H1 (cell line): ENCODE results near the gene THYN1. TPM values are rescaled to one million over a fixed set of nuclear protein-coding genes. Genes with fewer than 3 reads are reported as not detected.

Experiments
- CTCF ChIA-PET: fragments of 300-600 bp; sonication (Branson Sonifier 250); formaldehyde crosslinking; loops from one replicate; lab custom pipeline; 2021; ENCODE audit not compliant: partially characterized antibody; lab: Charles Lee
- POLR2A ChIA-PET: fragments of 300-600 bp; sonication (Branson Sonifier 250); formaldehyde crosslinking; loops from one replicate; lab custom pipeline; 2021; ENCODE audit warnings: inconsistent platforms; ENCODE audit not compliant: partially characterized antibody; lab: Charles Lee
- DNase-seq, 2 experiments: peaks; one replicate each; pipeline versions ENCODE4 v3.0.0 to v3.0.0-alpha.2; 2010 to 2022; ENCODE audit warnings: low spot score in 2 of 2, low read depth in 1 of 2, mixed read lengths in 1 of 2
- FAIRE-seq: peaks from 2 replicates; lab custom pipeline; 2011; peaks lifted over from hg19 to GRCh38; lab: Jason Lieb, UNC
- H2AFZ ChIP-seq: 2 replicates; pipeline ENCODE4 v1.8.1; 2012; ENCODE audit warnings: low read length, inconsistent platforms
- H2AK5ac ChIP-seq: 2 replicates; pipeline ENCODE4 v1.6.1; 2013; ENCODE audit warnings: low read depth, low read length
- H2BK120ac ChIP-seq: replicated peaks from 2 replicates; pipeline ENCODE3; 2013; ENCODE audit warnings: low read depth, low read length, inconsistent platforms
- H2BK12ac ChIP-seq: 2 replicates; pipeline ENCODE4 v1.6.1; 2013; ENCODE audit warnings: low read depth, low read length
- H2BK15ac ChIP-seq: 2 replicates; pipeline ENCODE4 v1.6.1; 2013; ENCODE audit warnings: low read length
- H2BK20ac ChIP-seq: 2 replicates; pipeline ENCODE4 v1.6.1; 2013; ENCODE audit warnings: low read length
- H2BK5ac ChIP-seq: 2 replicates; pipeline ENCODE4 v1.6.1; 2013; ENCODE audit warnings: low read depth, low read length
- H3K14ac ChIP-seq: 2 replicates; pipeline ENCODE4 v1.6.1; 2013; ENCODE audit warnings: inconsistent platforms; ENCODE audit not compliant: insufficient read length
- H3K18ac ChIP-seq: 2 replicates; pipeline ENCODE4 v1.6.1; 2013; ENCODE audit warnings: low read length; ENCODE audit errors: extremely low read depth
- H3K23ac ChIP-seq: 2 replicates; pipeline ENCODE4 v1.6.1; 2013; ENCODE audit warnings: inconsistent platforms; ENCODE audit not compliant: insufficient read length
- H3K23me2 ChIP-seq: 2 replicates; pipeline ENCODE4 v1.6.1; 2013; ENCODE audit warnings: low read depth, low read length
- H3K27ac ChIP-seq: 2 replicates; pipeline ENCODE4 v1.6.1; 2011; ENCODE audit warnings: low read depth, low read length, inconsistent platforms
- H3K27me3 ChIP-seq, 4 experiments: replicated peaks in 1 of 4; 1 replicate in 1 of 4; 2 replicates in 3 of 4; pipeline versions ENCODE4 v1.6.1 to v1.8.1; 2011 to 2013; ENCODE audit warnings: low read length in 3 of 4, mild to moderate bottlenecking in 3 of 4, inconsistent platforms in 2 of 4, mixed read lengths in 2 of 4, moderate library complexity in 1 of 4; ENCODE audit not compliant: control insufficient read depth in 3 of 4, insufficient read depth in 3 of 4; ENCODE audit errors: extremely low read depth in 1 of 4
- H3K36me3 ChIP-seq, 4 experiments: 2 replicates each; pipeline versions ENCODE4 v1.6.1 to v1.8.1; 2011 to 2013; ENCODE audit warnings: mild to moderate bottlenecking in 4 of 4, low read length in 3 of 4, moderate library complexity in 2 of 4, control low read depth in 1 of 4, inconsistent platforms in 1 of 4; ENCODE audit not compliant: insufficient read depth in 4 of 4, control insufficient read depth in 2 of 4
- H3K4ac ChIP-seq: replicated peaks from 2 replicates; pipeline ENCODE3; 2013; ENCODE audit warnings: low read length, low read depth, mixed read lengths, inconsistent platforms; ENCODE audit not compliant: insufficient read length
- H3K4me1 ChIP-seq, 4 experiments: replicated peaks in 1 of 4; 1 replicate in 1 of 4; 2 replicates in 3 of 4; pipeline versions ENCODE4 v1.6.1 to v1.8.1; 2011 to 2013; ENCODE audit warnings: low read length in 3 of 4, inconsistent platforms in 2 of 4, mixed read lengths in 1 of 4; ENCODE audit not compliant: insufficient read depth in 4 of 4, control insufficient read depth in 3 of 4
- H3K4me2 ChIP-seq, 2 experiments: 2 replicates each; pipeline versions ENCODE4 v1.6.1 to v1.8.1; 2011 to 2013; ENCODE audit warnings: low read depth in 2 of 2, low read length in 2 of 2, control low read depth in 1 of 2, inconsistent platforms in 1 of 2, mild to moderate bottlenecking in 1 of 2; ENCODE audit not compliant: insufficient read depth in 1 of 2
- H3K4me3 ChIP-seq, 4 experiments: fragments of 200-600, 300-600 bp in 1 of 4; sonication (generic), shearing (Covaris generic), sonication (Bioruptor Twin) in 1 of 4; 2 replicates each; pipeline versions ENCODE4 v1.5.1 to v1.8.1; 2011 to 2016; ENCODE audit warnings: low read length in 4 of 4, low read depth in 3 of 4, control low read depth in 2 of 4, inconsistent platforms in 2 of 4, mild to moderate bottlenecking in 2 of 4, mixed read lengths in 1 of 4, moderate library complexity in 1 of 4; ENCODE audit not compliant: insufficient read depth in 2 of 4; ENCODE audit errors: extremely low read depth in 1 of 4
- H3K56ac ChIP-seq: replicated peaks from 2 replicates; pipeline ENCODE3; 2013; ENCODE audit warnings: low read depth, mild to moderate bottlenecking, mixed read lengths, low read length, inconsistent platforms; ENCODE audit not compliant: insufficient read length
- H3K79me1 ChIP-seq: 2 replicates; pipeline ENCODE4 v1.6.1; 2013; ENCODE audit warnings: low read depth, low read length, control low read depth
- H3K79me2 ChIP-seq, 2 experiments: 2 replicates each; pipeline versions ENCODE4 v1.6.1 to v1.8.1; 2012 to 2013; ENCODE audit warnings: low read length in 2 of 2, mild to moderate bottlenecking in 2 of 2, inconsistent platforms in 1 of 2; ENCODE audit not compliant: insufficient read depth in 2 of 2, control insufficient read depth in 1 of 2
- H3K9ac ChIP-seq, 4 experiments: replicated peaks in 1 of 4; 1 replicate in 1 of 4; 2 replicates in 3 of 4; pipeline versions ENCODE4 v1.6.1 to v1.8.1; 2011 to 2013; ENCODE audit warnings: low read depth in 3 of 4, low read length in 3 of 4, control low read depth in 2 of 4, mild to moderate bottlenecking in 2 of 4, moderate library complexity in 2 of 4, inconsistent platforms in 1 of 4; ENCODE audit errors: extremely low read depth in 1 of 4
- H3K9me3 ChIP-seq, 2 experiments: 2 replicates each; pipeline versions ENCODE4 v1.6.1 to v1.8.1; 2012 to 2013; ENCODE audit warnings: mild to moderate bottlenecking in 2 of 2, moderate library complexity in 2 of 2, control low read depth in 1 of 2, inconsistent platforms in 1 of 2, low read depth in 1 of 2, low read length in 1 of 2, mixed read lengths in 1 of 2; ENCODE audit not compliant: insufficient read depth in 2 of 2
- H4K20me1 ChIP-seq, 2 experiments: replicated peaks in 1 of 2; 2 replicates each; pipeline versions ENCODE3 to v1.8.1; 2011 to 2013; ENCODE audit warnings: inconsistent platforms in 2 of 2, low read length in 2 of 2, mild to moderate bottlenecking in 1 of 2; ENCODE audit not compliant: insufficient read depth in 2 of 2, control insufficient read depth in 1 of 2
- H4K5ac ChIP-seq: 2 replicates; pipeline ENCODE4 v1.6.1; 2013; ENCODE audit warnings: low read length, low read depth, mixed read lengths, inconsistent platforms; ENCODE audit not compliant: insufficient read length
- H4K8ac ChIP-seq: 2 replicates; pipeline ENCODE4 v1.8.0; 2013; ENCODE audit warnings: mild to moderate bottlenecking, moderate library complexity, low read length, inconsistent platforms; ENCODE audit not compliant: insufficient read depth; ENCODE audit errors: extremely low read depth
- H4K91ac ChIP-seq: replicated peaks from 2 replicates; pipeline ENCODE3; 2013; ENCODE audit warnings: low read length, mixed read lengths, inconsistent platforms; ENCODE audit not compliant: insufficient read length
- ASH2L ChIP-seq: fragments of 200-600, 300-600 bp; sonication (generic); IDR thresholded peaks from one replicate; pipeline ENCODE4 v1.7.1; 2017; ENCODE audit warnings: low read length
- CTCF ChIP-seq, 3 experiments: IDR thresholded peaks; 1 replicate in 2 of 3; 2 replicates in 1 of 3; pipeline versions ENCODE4 v1.5.1 to v1.6.1; 2011; ENCODE audit warnings: low read length in 3 of 3, mild to moderate bottlenecking in 3 of 3, inconsistent platforms in 2 of 3, low read depth in 1 of 3, moderate library complexity in 1 of 3; ENCODE audit not compliant: insufficient read depth in 1 of 3; ENCODE audit errors: control extremely low read depth in 1 of 3
- EZH2 ChIP-seq: fragments of 200-600 bp; sonication (generic); IDR thresholded peaks from 2 replicates; pipeline ENCODE4 v1.7.1; 2012; ENCODE audit warnings: low read depth, mild to moderate bottlenecking, moderate library complexity, low read length, inconsistent platforms; ENCODE audit not compliant: severe bottlenecking
- MAX ChIP-seq: IDR thresholded peaks from 2 replicates; pipeline ENCODE4 v1.6.1; 2012; ENCODE audit warnings: inconsistent platforms
- POLR2A ChIP-seq, 2 experiments: IDR thresholded peaks; 1 replicate in 1 of 2; 2 replicates in 1 of 2; pipeline ENCODE4 v1.6.1; 2011; ENCODE audit warnings: low read depth in 2 of 2, low read length in 2 of 2, mild to moderate bottlenecking in 2 of 2; ENCODE audit errors: control extremely low read depth in 1 of 2
- RAD21 ChIP-seq, 2 experiments: IDR thresholded peaks in 1 of 2; conservative IDR thresholded peaks in 1 of 2; 2 replicates each; pipeline ENCODE4 v1.6.1; 2011; ENCODE audit warnings: low read depth in 2 of 2, low read length in 2 of 2, improper control_type of control experiment in 1 of 2, inconsistent platforms in 1 of 2, mild to moderate bottlenecking in 1 of 2, moderate library complexity in 1 of 2
- SIN3A ChIP-seq, 2 experiments: IDR thresholded peaks in 1 of 2; conservative IDR thresholded peaks in 1 of 2; 2 replicates each; pipeline ENCODE4 v1.6.1; 2011 to 2012; ENCODE audit warnings: low read length in 2 of 2, improper control_type of control experiment in 1 of 2, low read depth in 1 of 2, mild to moderate bottlenecking in 1 of 2
- SUZ12 ChIP-seq: fragments of 200-600 bp; sonication (generic); IDR thresholded peaks from 2 replicates; pipeline ENCODE4 v1.6.1; 2012; ENCODE audit warnings: mild to moderate bottlenecking, inconsistent platforms, low read length, moderate library complexity, mixed read lengths
- YY1 ChIP-seq: IDR thresholded peaks from 2 replicates; pipeline ENCODE4 v1.6.1; 2011; ENCODE audit warnings: low read depth, mild to moderate bottlenecking, low read length
- WGBS, 2 experiments: shearing (Covaris generic) in 1 of 2; methylation state at CpG; one replicate each; pipeline versions ENCODE4 v1.1.6 to v1.1.7; 2013 to 2015; ENCODE audit warnings: low lambda C conversion rate in 2 of 2, mixed read lengths in 2 of 2, inconsistent platforms in 1 of 2, low coverage in 1 of 2, missing lambda C conversion rate in 1 of 2; ENCODE audit not compliant: insufficient replicate concordance in 2 of 2, insufficient coverage in 1 of 2, insufficient read length in 1 of 2; ENCODE audit errors: extremely low coverage in 1 of 2, missing lambda C conversion rate in 1 of 2; 5-methylcytosine and 5-hydroxymethylcytosine counted together
- polyA plus RNA-seq, 7 experiments: library from polyadenylated mRNA; depleted of rRNA in 3 of 7; stranded (reverse) in 5 of 7; unstranded in 2 of 7; fragments of >200 nt in 5 of 7; fragments of 200-250 nt in 2 of 7; gene quantifications; 1 replicate in 5 of 7; 2 replicates in 1 of 7; 4 replicates in 1 of 7; pipeline versions ENCODE4 v1.2.1 to v1.2.3, GENCODE V29; 2011 to 2013; ENCODE audit warnings: missing spikeins in 2 of 7, mixed read lengths in 2 of 7
- total RNA-seq: library from RNA; stranded (reverse); fragmentation: NEBNext Ultra II Directional; extraction: Animal tissue kit (Norgen Biotek cat#: 25700); gene quantifications from 2 replicates; pipeline ENCODE4 v1.2.1, GENCODE V29; 2021

Gene THYN1
- total and polyA plus RNA-seq, 2 of the 8 experiments (the other 6 are each of a cell fraction or from before 2014, with no cell fraction given) = 77.3 to 95.1 TPM

GRCh38 chr11:134270250-134270714, 17.1 kb upstream of the THYN1 start:
- Histone ChIP-seq H3K56ac (no peak overlapping the region), H3K18ac (peak overlapping the region; percentile 57; the same call in 1 of the 2 replicates), H3K23ac (no peak overlapping the region), H3K79me2 (peaks cover 3 to 80% of the 10 kb centered on the region in 2 experiments; a peak in 3 of 4 replicates), H3K14ac (no peak overlapping the region), H3K23me2 (peaks cover 3% of the 10 kb centered on the region), H2BK5ac (peak overlapping the region; percentile 81; the same call in 1 of the 2 replicates), H2BK120ac (no peak overlapping the region), H2BK12ac (peak overlapping the region; percentile 52; the same call in 1 of the 2 replicates), H2BK20ac (peak overlapping the region; percentile 2; the same call in 1 of the 2 replicates), H2AK5ac (peak overlapping the region; percentile 91; the same call in 1 of the 2 replicates), H3K9ac (no peak overlapping the region), H3K4me3 (no peak overlapping the region), H4K20me1 (no peaks in the 10 kb centered on the region), H3K9me3 (no peaks in the 10 kb centered on the region), H3K36me3 (no peaks in the 10 kb centered on the region), H4K91ac (peak overlapping the region; percentile 20), H3K4me1 (peaks cover 17 to 36% (median 21%) of the 10 kb centered on the region in 4 experiments), H4K5ac (no peak overlapping the region), H4K8ac (no peak overlapping the region), H3K4me2 (no peak overlapping the region), H3K79me1 (peaks cover 3% of the 10 kb centered on the region; the same call in 1 of the 2 replicates), H2BK15ac (peak overlapping the region; percentile 62), H3K4ac (no peak overlapping the region), H2AFZ (no peak overlapping the region), H3K27me3 (no peaks in the 10 kb centered on the region; a peak in 1 of 7 replicates), H3K27ac (no peak overlapping the region)
- 64% methylated on average over 5 of the region's 5 CpGs; no CpG with 5 or more reads in 1 of the 2 experiments for WGBS, 2 experiments
- CTCF ChIA-PET = interaction anchor here (0.7 to 12.0 kb wide), 10 partner anchors 7 to 599 kb away, joined by 3 to 114 read pairs (median 4); no protein-coding TSS in a partner anchor
- DNase-seq = no peak
- FAIRE-seq = peak; percentile 75
- POLR2A ChIA-PET = interaction anchor here (0.6 to 1.3 kb wide), 5 partner anchors 13 to 191 kb away, joined by 3 to 4 read pairs (median 3); partner anchors contain the start of gene ACAD8
- TF ChIP-seq RAD21 (IDR thresholded peaks at IDR 0.05 in 1 of 2, conservative IDR thresholded peaks at IDR 0.05 in 1 of 2; ENCODE audit: low read depth in 2 of 2, low read length in 2 of 2) = peak; percentile 47 to 59
- 0 out of 4 replicates have a peak, but pooled peaks have one; percentile 64 to 65 for TF ChIP-seq SIN3A (conservative IDR thresholded peaks at IDR 0.05 in 1 of 2, IDR thresholded peaks at IDR 0.05 in 1 of 2; ENCODE audit: low read depth in 1 of 2, low read length in 2 of 2)
- no peak for TF ChIP-seq EZH2
- TF ChIP-seq MAX = peak; percentile 78
- no peak for TF ChIP-seq ASH2L
- no peak for TF ChIP-seq POLR2A (IDR thresholded peaks at IDR 0.05; ENCODE audit: control extremely low read depth in 1 of 2, low read depth in 2 of 2, low read length in 2 of 2)
- no peak for TF ChIP-seq SUZ12
- TF ChIP-seq CTCF (IDR thresholded peaks at IDR 0.05; ENCODE audit: control extremely low read depth in 1 of 3, insufficient read depth in 1 of 3, low read depth in 1 of 3, low read length in 3 of 3) = peak in 2 of 3 experiments; percentile 36 to 60; a peak in 3 of 4 replicates
- peak; percentile 72 for TF ChIP-seq YY1
